Measurements from ENCODE around the gene TMUB1. TPM values are rescaled to one million over a fixed set of nuclear protein-coding genes. Genes with fewer than 3 reads are reported as not detected.

The TMUB1 gene
- total RNA-seq, 4 donors from 2014 or later: 58.5 to 61.7 (median 60.4) TPM

- WGBS, 2 donors: 90 to 95% methylated on average over 12 to 14 of the region's 17 CpGs
- no peak overlapping the region for H3K4me3 ChIP-seq (ENCODE audit: low read depth, poor library complexity, severe bottlenecking)
- TF ChIP-seq POLR2A (IDR thresholded peaks at IDR 0.05) (no peak), CTCF (IDR thresholded peaks at IDR 0.05) (no peak)
- DNase-seq (ENCODE audit: low spot score in 2 of 2): no peak
- intact Hi-C loops (cut with DNase I; ENCODE audit: low total_unique reads): no loop called here
Observed at GRCh38 chr7:151035902-151036301, 47.4 kb downstream of the TMUB1 start.

GRCh38 chr7:151035026-151035717 is 48.1 kb downstream of the TMUB1 start:
- DNase-seq (ENCODE audit: low spot score in 2 of 2): no peak
- intact Hi-C loops (cut with DNase I; ENCODE audit: low total_unique reads): no loop called here
- H3K4me3 ChIP-seq (ENCODE audit: low read depth, poor library complexity, severe bottlenecking): no peak overlapping the region
- WGBS, 2 donors: 89% methylated on average over 21 of the region's 21 CpGs
- TF ChIP-seq CTCF (IDR thresholded peaks at IDR 0.05): no peak
- TF ChIP-seq POLR2A (IDR thresholded peaks at IDR 0.05): no peak

- 95 to 96% methylated on average over 14 to 18 of the region's 21 CpGs for WGBS, 2 donors
- no peak for DNase-seq (ENCODE audit: low spot score in 2 of 2)
- TF ChIP-seq CTCF (IDR thresholded peaks at IDR 0.05): no peak
- no peak for TF ChIP-seq POLR2A (IDR thresholded peaks at IDR 0.05)
- H3K4me3 ChIP-seq (ENCODE audit: low read depth, poor library complexity, severe bottlenecking): no peak overlapping the region
- intact Hi-C loops (cut with DNase I; ENCODE audit: low total_unique reads): no loop called here
Observed at GRCh38 chr7:151034312-151035025, 48.8 kb downstream of the TMUB1 start.

GRCh38 chr7:151033864-151034249 is 49.4 kb downstream of the TMUB1 start:
- DNase-seq (ENCODE audit: low spot score in 2 of 2): no peak
- no peak overlapping the region for H3K4me3 ChIP-seq (ENCODE audit: low read depth, poor library complexity, severe bottlenecking)
- intact Hi-C loops (cut with DNase I; ENCODE audit: low total_unique reads): no loop called here
- 97% methylated on average over 5 of the region's 5 CpGs for WGBS, 2 donors
- TF ChIP-seq CTCF (IDR thresholded peaks at IDR 0.05) (no peak), POLR2A (IDR thresholded peaks at IDR 0.05) (no peak)

- no peak for DNase-seq (ENCODE audit: low spot score in 2 of 2)
- H3K4me3 ChIP-seq (ENCODE audit: low read depth, poor library complexity, severe bottlenecking): no peak overlapping the region
- WGBS, 2 donors: 73 to 77% methylated on average over 16 to 17 of the region's 17 CpGs
- no peak for TF ChIP-seq POLR2A (IDR thresholded peaks at IDR 0.05)
- TF ChIP-seq CTCF (IDR thresholded peaks at IDR 0.05): no peak
- intact Hi-C loops (cut with DNase I; ENCODE audit: low total_unique reads): no loop called here
Observed at GRCh38 chr7:151032936-151033863, 50.1 kb downstream of the TMUB1 start.

Other genes starting within 250 kb of the TMUB1 start
- 1 to 10 TPM; 1.2 to 6.7 (median 3.5) TPM for gene AOC1, start 231.0 kb downstream of the TMUB1 start, total RNA-seq
- gene KCNH2, start 105.2 kb downstream of the TMUB1 start, total RNA-seq: 1 to 10 TPM in 1 of 4 donors, under 1 TPM in 3; 0.15 to 1.1 (median 0.36) TPM
- gene NOS3, start 92.5 kb downstream of the TMUB1 start, total RNA-seq: 1 to 10 TPM; 4.0 to 8.9 (median 5.8) TPM
- 100 to 1,000 TPM in 1 of 4 donors, 10 to 100 TPM in 3; 47.6 to 125 (median 59.8) TPM for gene ATG9B, start 59.0 kb downstream of the TMUB1 start, total RNA-seq
- 10 to 100 TPM; 22.9 to 35.2 (median 27.6) TPM for gene ABCB8, start 55.0 kb downstream of the TMUB1 start, total RNA-seq
- 1 to 10 TPM; 2.3 to 2.9 (median 2.5) TPM for gene ASIC3, start 35.0 kb downstream of the TMUB1 start, total RNA-seq
- gene CDK5, start 25.6 kb downstream of the TMUB1 start, total RNA-seq: 10 to 100 TPM in 1 of 4 donors, 1 to 10 TPM in 3; 3.9 to 13.7 (median 7.2) TPM
- gene SLC4A2, start 23.9 kb downstream of the TMUB1 start, total RNA-seq: 10 to 100 TPM; 56.3 to 83.5 (median 67.7) TPM
- gene FASTK, start 2.7 kb downstream of the TMUB1 start, total RNA-seq: 10 to 100 TPM; 47.4 to 80.7 (median 69.0) TPM
- 100 to 1,000 TPM in 3 of 4 donors, 10 to 100 TPM in 1; 81.2 to 132 (median 102) TPM for gene AGAP3, start 3.0 kb upstream of the TMUB1 start, total RNA-seq
- gene GBX1, start 84.2 kb upstream of the TMUB1 start, total RNA-seq: 1 to 10 TPM in 1 of 4 donors, not detected in 3; 2.4 TPM
- not detected for gene ASB10, start 103.8 kb upstream of the TMUB1 start, total RNA-seq
- gene H2BK1, start 127.0 kb upstream of the TMUB1 start, total RNA-seq: not detected
- 100 to 1,000 TPM in 1 of 4 donors, 10 to 100 TPM in 3; 16.4 to 267 (median 29.1) TPM for gene ABCF2, start 143.7 kb upstream of the TMUB1 start, total RNA-seq
- gene CHPF2, start 149.0 kb upstream of the TMUB1 start, total RNA-seq: 10 to 100 TPM; 15.4 to 32.2 (median 26.7) TPM
- 10 to 100 TPM in 3 of 4 donors, 1 to 10 TPM in 1; 4.8 to 19.8 (median 13.5) TPM for gene SMARCD3, start 165.2 kb upstream of the TMUB1 start, total RNA-seq

Data from lower leg skin (tissue), 4 donors.